Endothelial cell of umbilical vein (primary cell): ENCODE measurements around the gene INPP5A. TPM values are rescaled to one million over a fixed set of nuclear protein-coding genes. Genes with fewer than 3 reads are reported as not detected.

Experiments
- BruUV-seq: library from RNA; stranded (reverse); fragments of 400-500 nt; replicated peaks from 2 replicates; lab custom pipeline; 2021; lab: Mats Ljungman, UMichigan
- CTCF ChIA-PET: fragments of 300-600, 350-600 bp; sonication (Branson Sonifier 250); formaldehyde crosslinking; loops from one replicate; lab custom pipeline; 2021; ENCODE audit warnings: antibody characterized with exemption, inconsistent platforms; lab: Charles Lee
- POLR2A ChIA-PET: fragments of 300-600, 350-600 bp; sonication (Branson Sonifier 250); formaldehyde crosslinking; loops from one replicate; lab custom pipeline; 2021; ENCODE audit warnings: antibody characterized with exemption, inconsistent platforms; lab: Charles Lee
- DNase-seq: peaks from one replicate; pipeline ENCODE4 v3.0.0-alpha.2; 2011; ENCODE audit warnings: low read depth, low spot score
- FAIRE-seq: peaks from 2 replicates; lab custom pipeline; 2011; peaks lifted over from hg19 to GRCh38; lab: Jason Lieb, UNC
- H2AFZ ChIP-seq: 2 replicates; pipeline ENCODE4 v1.6.0; 2012; ENCODE audit warnings: low read depth, low read length, control low read depth, inconsistent platforms
- H3K27ac ChIP-seq: 2 replicates; pipeline ENCODE4 v1.5.1; 2011; ENCODE audit warnings: low read depth, mild to moderate bottlenecking, control low read depth, low read length, moderate library complexity; ENCODE audit not compliant: insufficient read depth
- H3K27me3 ChIP-seq, 2 experiments: 2 replicates each; pipeline versions ENCODE4 v1.6.0 to v1.6.1; 2011; ENCODE audit warnings: low read length in 2 of 2, mixed read lengths in 1 of 2; ENCODE audit not compliant: control insufficient read depth in 2 of 2, insufficient read depth in 2 of 2
- H3K36me3 ChIP-seq, 2 experiments: 2 replicates in 1 of 2; 3 replicates in 1 of 2; pipeline ENCODE4 v1.5.1; 2011; ENCODE audit warnings: low read length in 2 of 2, mild to moderate bottlenecking in 1 of 2, moderate library complexity in 1 of 2; ENCODE audit not compliant: control insufficient read depth in 2 of 2, insufficient read depth in 2 of 2; ENCODE audit errors: extremely low read depth in 1 of 2
- H3K4me1 ChIP-seq: 3 replicates; pipeline ENCODE4 v1.5.1; 2011; ENCODE audit warnings: mild to moderate bottlenecking, low read length; ENCODE audit not compliant: control insufficient read depth, insufficient read depth; ENCODE audit errors: extremely low read depth
- H3K4me2 ChIP-seq: 2 replicates; pipeline ENCODE4 v1.6.1; 2011; ENCODE audit warnings: low read length, control low read depth, mixed read lengths; ENCODE audit not compliant: insufficient read depth
- H3K4me3 ChIP-seq, 3 experiments: fragments of 200-600 bp in 1 of 3; sonication (generic), shearing (Covaris generic) in 1 of 3; replicated peaks in 1 of 3; 2 replicates each; pipeline ENCODE4 v1.5.1; 2011 to 2016; ENCODE audit warnings: control low read depth in 3 of 3, low read length in 3 of 3, mild to moderate bottlenecking in 2 of 3, inconsistent platforms in 1 of 3, low read depth in 1 of 3, moderate library complexity in 1 of 3; ENCODE audit not compliant: insufficient read depth in 1 of 3
- H3K79me2 ChIP-seq: 2 replicates; pipeline ENCODE4 v1.6.0; 2012; ENCODE audit warnings: low read length, inconsistent platforms; ENCODE audit not compliant: control insufficient read depth, insufficient read depth
- H3K9ac ChIP-seq: replicated peaks from 2 replicates; pipeline ENCODE3; 2011; ENCODE audit warnings: low read length, control low read depth; ENCODE audit not compliant: insufficient read depth; ENCODE audit errors: extremely low read depth
- H3K9me1 ChIP-seq: replicated peaks from 3 replicates; pipeline ENCODE4 v1.6.0; 2011; ENCODE audit warnings: mild to moderate bottlenecking, low read length; ENCODE audit not compliant: control insufficient read depth, insufficient read depth; ENCODE audit errors: extremely low read depth
- H3K9me3 ChIP-seq: replicated peaks from 2 replicates; pipeline ENCODE4 v1.5.1; 2012; ENCODE audit warnings: low read length, inconsistent platforms; ENCODE audit not compliant: control insufficient read depth, insufficient read depth
- H4K20me1 ChIP-seq: replicated peaks from 2 replicates; pipeline ENCODE3; 2011; ENCODE audit warnings: mild to moderate bottlenecking, low read length; ENCODE audit not compliant: control insufficient read depth, insufficient read depth; ENCODE audit errors: extremely low read depth
- FOS ChIP-seq: IDR thresholded peaks from 2 replicates; pipeline ENCODE4 v1.6.1; 2011; ENCODE audit warnings: mild to moderate bottlenecking, low read length, moderate library complexity, borderline replicate concordance; ENCODE audit not compliant: insufficient read depth
- GATA2 ChIP-seq: IDR thresholded peaks from 2 replicates; pipeline ENCODE4 v1.7.0; 2011; ENCODE audit warnings: low read depth, mild to moderate bottlenecking, moderate library complexity, mixed read lengths, low read length; ENCODE audit not compliant: insufficient read length, insufficient read depth
- MAX ChIP-seq: IDR thresholded peaks from 2 replicates; pipeline ENCODE4 v1.6.1; 2011; ENCODE audit not compliant: insufficient read depth, insufficient read length
- MYC ChIP-seq: IDR thresholded peaks from one replicate; pipeline ENCODE4 v1.6.1; 2011; ENCODE audit warnings: mild to moderate bottlenecking, low read depth, low read length
- POLR2A ChIP-seq: IDR thresholded peaks from 2 replicates; pipeline ENCODE4 v1.6.1; 2012; ENCODE audit warnings: low read depth, mild to moderate bottlenecking, control low read depth, low read length
- POLR2AphosphoS5 ChIP-seq: IDR thresholded peaks from 2 replicates; pipeline ENCODE4 v1.6.1; 2012; ENCODE audit warnings: low read depth, mild to moderate bottlenecking, control low read depth, low read length, moderate library complexity; ENCODE audit not compliant: insufficient read depth
- dilution Hi-C: fragments of 300-500 bp; cut with MboI; formaldehyde crosslinking; loops from one replicate; pipeline ENCODE4 v1.15.0; 2019; ENCODE audit warnings: low sequenced_read_pairs; ENCODE audit not compliant: extremely low pct_ligation_motif_present
- intact Hi-C: fragments of 100-400 bp; cut with micrococcal nuclease; formaldehyde crosslinking; loops from one replicate; pipeline ENCODE4 v1.10.0; 2022
- polyA plus RNA-seq, 4 experiments: library from polyadenylated mRNA; depleted of rRNA in 3 of 4; stranded (reverse) in 3 of 4; unstranded in 1 of 4; fragments of >200 nt; gene quantifications; 2 replicates each; pipeline versions ENCODE4 v1.2.1 to v1.2.3, GENCODE V29; 2011 to 2012; ENCODE audit warnings: missing spikeins in 1 of 4
- total RNA-seq: library from RNA; stranded (reverse); gene quantifications from 2 replicates; pipeline ENCODE4 v1.2.3, GENCODE V29; 2021
- TF ChIP-seq, protein P1 (sequence below), 2 donors: IDR thresholded peaks; 1 replicate in 1 of 2; 2 replicates in 1 of 2; pipeline ENCODE4 v1.5.1; 2011; ENCODE audit warnings: low read length in 2 of 2, mild to moderate bottlenecking in 2 of 2, moderate library complexity in 2 of 2, control low read depth in 1 of 2, inconsistent platforms in 1 of 2, low read depth in 1 of 2; ENCODE audit not compliant: insufficient read depth in 1 of 2; ENCODE audit errors: extremely low read depth in 1 of 2

The INPP5A gene
- total and polyA plus RNA-seq, 2 donors (not counting 3 experiments of a cell fraction or from before 2014, with no cell fraction given) = 22.9 to 33.2 TPM

- H4K20me1 ChIP-seq = peaks cover 2% of the 10 kb centered on the region
- H3K36me3 ChIP-seq = no peaks in the 10 kb centered on the region
- intact Hi-C loops = loop anchor here (5.0 kb wide), 1 partner anchor 57 kb away; no protein-coding TSS in a partner anchor
- no peaks in the 10 kb centered on the region for H3K9me3 ChIP-seq
- BruUV-seq = no TSS peak
- TF ChIP-seq MYC (no peak), POLR2AphosphoS5 (no peak), POLR2A (no peak), GATA2 (no peak)
- H3K27me3 ChIP-seq = no peaks in the 10 kb centered on the region
- H3K4me1 ChIP-seq = peaks cover 20% of the 10 kb centered on the region
- H3K4me2 ChIP-seq = no peak overlapping the region
- ChIA-PET CTCF (no interaction called here), POLR2A (no interaction called here)
- H3K9ac ChIP-seq = no peak overlapping the region
- H3K27ac ChIP-seq = no peak overlapping the region
- FAIRE-seq (no peak), DNase-seq (no peak)
- H2AFZ ChIP-seq = no peak overlapping the region
- H3K79me2 ChIP-seq = no peaks in the 10 kb centered on the region
- no peak overlapping the region for H3K4me3 ChIP-seq
- H3K9me1 ChIP-seq = no peaks in the 10 kb centered on the region
- dilution Hi-C loops = no loop called here
Observed at GRCh38 chr10:132570265-132570664, 32.7 kb downstream of the INPP5A start.

DNA sequence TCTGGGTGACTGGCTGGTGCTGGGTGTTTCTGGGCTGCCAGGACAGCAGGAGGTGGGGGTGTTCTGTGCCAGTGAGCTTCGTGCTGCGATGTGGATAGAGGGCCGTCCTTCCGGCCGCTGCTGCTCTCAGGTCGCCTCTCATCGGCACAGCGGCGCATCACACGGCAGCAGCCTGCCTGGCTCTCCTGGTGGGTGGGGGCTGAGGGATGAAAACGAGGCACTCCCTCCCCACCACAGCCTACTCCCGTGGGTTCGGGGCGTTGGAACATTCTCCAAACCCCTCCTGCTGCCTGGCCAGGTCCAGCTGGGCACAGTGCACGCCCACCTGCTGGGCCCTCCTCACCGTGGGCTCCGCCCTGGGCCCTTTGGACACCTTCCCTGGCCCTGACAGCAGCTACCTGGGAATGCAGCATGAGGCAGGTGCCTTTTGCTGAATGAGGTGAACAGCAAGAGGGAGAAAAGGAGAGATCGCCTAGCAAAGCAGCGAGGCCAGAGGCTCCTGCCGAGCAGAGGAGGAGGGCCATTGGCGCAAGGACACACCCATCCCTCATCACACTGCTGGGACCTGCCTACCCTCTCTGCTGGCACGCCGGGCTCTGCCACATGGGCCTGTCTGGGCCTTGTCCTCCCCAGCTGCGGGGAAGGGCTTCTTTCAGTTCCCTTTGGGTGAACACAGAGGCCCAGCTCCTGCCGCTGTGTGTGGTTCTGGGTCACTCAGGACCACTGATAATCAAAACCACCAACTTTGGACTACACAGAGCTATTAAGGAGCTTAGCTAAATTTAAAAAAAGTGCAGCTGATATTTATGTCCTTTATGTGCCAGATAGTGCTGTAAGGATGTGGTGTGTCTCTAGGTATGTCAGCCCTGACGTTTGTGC lies 33.4 kb downstream of the INPP5A start:
- Histone ChIP-seq H3K9ac (no peak overlapping the region), H3K27ac (no peak overlapping the region), H3K4me1 (peaks cover 27% of the 10 kb centered on the region), H3K9me1 (no peaks in the 10 kb centered on the region), H3K36me3 (no peaks in the 10 kb centered on the region), H4K20me1 (peaks cover 2% of the 10 kb centered on the region), H3K79me2 (no peaks in the 10 kb centered on the region), H3K27me3 (no peaks in the 10 kb centered on the region), H3K4me2 (no peak overlapping the region), H2AFZ (no peak overlapping the region), H3K4me3 (no peak overlapping the region), H3K9me3 (no peaks in the 10 kb centered on the region)
- DNase-seq (no peak), FAIRE-seq (no peak)
- intact Hi-C loops (loop anchor here (5.0 kb wide), 1 partner anchor 56 kb away; no protein-coding TSS in a partner anchor), dilution Hi-C loops (no loop called here)
- POLR2A ChIA-PET = no interaction called here
- TF ChIP-seq, protein P1, sequence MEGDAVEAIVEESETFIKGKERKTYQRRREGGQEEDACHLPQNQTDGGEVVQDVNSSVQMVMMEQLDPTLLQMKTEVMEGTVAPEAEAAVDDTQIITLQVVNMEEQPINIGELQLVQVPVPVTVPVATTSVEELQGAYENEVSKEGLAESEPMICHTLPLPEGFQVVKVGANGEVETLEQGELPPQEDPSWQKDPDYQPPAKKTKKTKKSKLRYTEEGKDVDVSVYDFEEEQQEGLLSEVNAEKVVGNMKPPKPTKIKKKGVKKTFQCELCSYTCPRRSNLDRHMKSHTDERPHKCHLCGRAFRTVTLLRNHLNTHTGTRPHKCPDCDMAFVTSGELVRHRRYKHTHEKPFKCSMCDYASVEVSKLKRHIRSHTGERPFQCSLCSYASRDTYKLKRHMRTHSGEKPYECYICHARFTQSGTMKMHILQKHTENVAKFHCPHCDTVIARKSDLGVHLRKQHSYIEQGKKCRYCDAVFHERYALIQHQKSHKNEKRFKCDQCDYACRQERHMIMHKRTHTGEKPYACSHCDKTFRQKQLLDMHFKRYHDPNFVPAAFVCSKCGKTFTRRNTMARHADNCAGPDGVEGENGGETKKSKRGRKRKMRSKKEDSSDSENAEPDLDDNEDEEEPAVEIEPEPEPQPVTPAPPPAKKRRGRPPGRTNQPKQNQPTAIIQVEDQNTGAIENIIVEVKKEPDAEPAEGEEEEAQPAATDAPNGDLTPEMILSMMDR (IDR thresholded peaks at IDR 0.05; ENCODE audit: extremely low read depth in 1 of 2, insufficient read depth in 1 of 2, low read depth in 1 of 2, low read length in 2 of 2) = no peak
- TF ChIP-seq FOS (no peak), POLR2A (no peak), MAX (no peak), MYC (no peak), POLR2AphosphoS5 (no peak)
- CTCF ChIA-PET = interaction anchor here (1.1 to 1.9 kb wide), 3 partner anchors 17 to 65 kb away, joined by 4 to 7 read pairs (median 4); no protein-coding TSS in a partner anchor
- no TSS peak for BruUV-seq
